ACHN (cell line): Measurements from ENCODE around the gene SGPL1.

ENCODE experiments used
- DNase-seq: peaks from one replicate; pipeline ENCODE4 v3.0.0-alpha.2; 2015
- in situ Hi-C: cut with HindIII; loops from 2 replicates; pipeline ENCODE4 v1.10.0; 2017; ENCODE audit warnings: low sequenced_read_pairs, low pct_ligation_motif_present, low pct_unique_long_range_greater_than_20kb

SGPL1 gene

DNA sequence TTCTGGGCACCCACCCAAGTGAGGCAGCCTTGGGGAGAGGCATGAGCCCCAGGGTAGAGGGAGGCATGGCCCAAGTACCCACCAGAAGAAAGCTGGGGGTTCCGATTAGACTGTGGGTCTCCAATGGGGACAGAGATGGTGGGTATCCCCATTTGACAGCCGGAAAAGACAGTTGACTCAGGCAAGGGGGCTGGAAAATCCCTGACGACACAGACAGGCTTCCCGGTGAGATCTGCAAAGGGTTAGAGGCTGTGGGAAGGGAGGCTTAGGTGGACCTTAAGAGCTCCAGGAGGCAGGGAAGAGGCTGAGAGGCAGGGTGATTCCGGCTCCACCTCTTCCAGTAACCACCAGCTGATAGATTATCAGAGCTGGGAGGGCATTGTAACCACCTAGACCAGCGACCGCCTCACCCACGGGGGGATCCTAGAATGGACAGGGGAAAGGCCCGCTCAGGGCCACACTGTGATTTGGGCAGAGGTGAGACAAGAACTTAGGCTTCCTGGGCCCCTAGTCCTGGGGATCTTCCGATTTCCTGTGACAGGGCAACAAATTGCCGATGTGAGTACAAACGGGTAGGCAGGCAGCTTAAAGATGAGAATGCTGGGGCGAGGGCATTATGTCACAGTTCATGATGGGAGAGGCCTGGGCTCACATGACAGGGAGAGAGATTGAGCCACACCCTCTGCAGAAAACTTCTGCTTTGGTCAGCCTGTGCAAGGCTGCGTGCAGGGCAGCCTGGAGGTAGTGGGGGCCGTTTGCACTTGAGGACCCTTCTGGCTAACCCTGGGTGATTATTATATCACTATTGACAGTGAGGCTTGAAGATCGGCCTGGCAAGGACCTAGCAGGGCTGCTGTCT is 36.0 kb upstream of the SGPL1 start:
- no peak for DNase-seq
- in situ Hi-C loops = no loop called here

DNA sequence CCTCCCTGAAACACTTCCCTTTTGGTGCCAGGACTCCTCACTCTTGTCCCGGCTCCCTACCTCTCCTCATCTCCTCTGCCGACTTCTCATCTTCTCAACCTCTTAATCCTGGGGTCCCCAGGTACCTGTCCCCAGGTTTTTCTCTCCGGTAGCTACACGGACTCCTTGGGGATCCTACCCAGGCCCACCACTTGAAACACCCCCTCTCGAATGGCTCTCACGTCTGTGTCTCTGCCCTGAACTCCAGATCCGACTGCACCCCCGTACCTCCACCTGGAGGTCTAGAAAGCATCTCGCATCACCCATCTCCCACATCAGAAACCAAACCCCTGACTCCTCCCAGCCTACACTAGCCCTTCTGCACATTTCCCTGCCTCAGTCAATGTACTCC is 35.4 kb upstream of the SGPL1 start:
- no peak for DNase-seq
- in situ Hi-C loops = no loop called here

DNA sequence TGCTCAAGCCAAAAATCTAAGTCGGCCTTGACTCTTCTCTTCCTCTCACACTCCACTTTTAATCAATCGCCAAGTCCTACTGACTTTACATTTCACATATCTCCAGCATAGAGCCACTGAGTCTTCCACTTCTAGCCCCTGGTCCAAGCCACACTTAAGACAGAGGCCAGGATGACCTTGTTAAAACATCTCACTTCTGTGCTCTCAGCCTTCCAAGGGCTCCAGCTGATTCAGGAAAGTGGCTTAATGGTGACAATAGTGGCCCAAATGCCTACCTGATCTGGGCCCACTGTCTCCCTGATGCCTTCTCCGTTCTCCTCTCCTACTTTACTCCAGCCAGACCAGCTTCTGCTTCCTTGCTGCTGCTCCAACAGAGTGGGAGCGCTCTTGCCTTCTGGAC is 35.0 kb upstream of the SGPL1 start:
- in situ Hi-C loops = no loop called here
- no peak for DNase-seq

DNA sequence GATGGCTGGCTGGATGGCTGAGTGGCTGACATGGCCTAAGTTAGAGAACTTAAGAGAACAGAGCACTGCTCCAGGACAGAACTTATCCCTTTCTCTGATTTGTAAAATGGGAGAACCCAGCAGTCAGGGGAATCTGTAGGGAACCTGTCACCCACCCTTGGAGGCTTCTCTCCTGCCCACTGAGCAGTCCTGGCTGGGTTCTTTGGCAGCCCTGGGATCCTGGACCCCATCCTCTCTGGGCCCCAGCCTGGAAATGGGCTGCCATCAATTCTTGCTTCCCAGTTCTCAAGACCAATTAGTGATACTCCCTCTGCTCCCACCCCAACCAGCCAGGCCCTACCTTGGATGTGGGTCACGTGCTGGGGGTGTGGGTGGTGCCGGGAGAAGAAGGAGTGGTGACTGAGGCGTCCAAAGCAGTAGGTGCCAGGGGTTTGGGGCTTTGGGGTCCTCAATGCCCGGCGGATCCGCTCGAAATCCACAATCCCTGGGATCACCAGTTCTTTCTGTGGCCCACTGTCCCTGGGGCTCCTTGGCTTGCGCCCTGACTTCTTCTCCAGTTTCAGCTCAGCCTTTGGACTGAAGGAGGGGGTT is 34.2 kb upstream of the SGPL1 start:
- in situ Hi-C loops = no loop called here
- DNase-seq = no peak

DNA sequence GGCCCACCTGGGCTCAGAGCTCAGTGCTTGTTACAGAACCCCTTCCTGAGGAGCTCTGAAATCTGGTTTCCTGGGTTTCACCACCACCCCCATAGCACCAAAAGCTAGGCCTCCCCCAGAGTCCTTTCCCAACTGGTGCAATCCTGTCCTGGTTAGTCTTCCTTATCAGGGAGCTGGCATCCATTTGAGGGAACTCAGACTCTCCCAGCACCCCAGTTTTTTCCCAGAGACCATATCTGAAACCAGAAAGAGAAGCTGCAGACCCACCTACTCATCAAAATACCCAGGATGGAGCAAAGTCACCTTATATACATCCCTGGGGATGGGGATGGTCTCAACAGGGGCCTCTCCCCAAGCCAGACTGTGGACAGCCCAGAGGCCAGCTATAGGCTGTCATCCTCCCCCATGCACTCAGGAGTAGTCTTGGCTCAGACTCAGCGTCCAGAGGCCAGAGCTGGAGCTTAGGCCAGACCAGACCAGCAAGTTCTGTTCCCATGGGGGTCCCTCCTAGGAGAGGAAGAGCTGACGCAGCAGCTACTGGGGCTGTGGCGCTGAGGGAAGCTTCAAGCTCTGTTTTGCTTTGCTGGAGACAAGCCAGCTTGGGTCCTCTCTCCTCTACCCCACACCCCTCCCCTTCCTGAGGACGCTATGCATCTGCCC is 33.5 kb upstream of the SGPL1 start:
- no peak for DNase-seq
- in situ Hi-C loops = no loop called here

DNA sequence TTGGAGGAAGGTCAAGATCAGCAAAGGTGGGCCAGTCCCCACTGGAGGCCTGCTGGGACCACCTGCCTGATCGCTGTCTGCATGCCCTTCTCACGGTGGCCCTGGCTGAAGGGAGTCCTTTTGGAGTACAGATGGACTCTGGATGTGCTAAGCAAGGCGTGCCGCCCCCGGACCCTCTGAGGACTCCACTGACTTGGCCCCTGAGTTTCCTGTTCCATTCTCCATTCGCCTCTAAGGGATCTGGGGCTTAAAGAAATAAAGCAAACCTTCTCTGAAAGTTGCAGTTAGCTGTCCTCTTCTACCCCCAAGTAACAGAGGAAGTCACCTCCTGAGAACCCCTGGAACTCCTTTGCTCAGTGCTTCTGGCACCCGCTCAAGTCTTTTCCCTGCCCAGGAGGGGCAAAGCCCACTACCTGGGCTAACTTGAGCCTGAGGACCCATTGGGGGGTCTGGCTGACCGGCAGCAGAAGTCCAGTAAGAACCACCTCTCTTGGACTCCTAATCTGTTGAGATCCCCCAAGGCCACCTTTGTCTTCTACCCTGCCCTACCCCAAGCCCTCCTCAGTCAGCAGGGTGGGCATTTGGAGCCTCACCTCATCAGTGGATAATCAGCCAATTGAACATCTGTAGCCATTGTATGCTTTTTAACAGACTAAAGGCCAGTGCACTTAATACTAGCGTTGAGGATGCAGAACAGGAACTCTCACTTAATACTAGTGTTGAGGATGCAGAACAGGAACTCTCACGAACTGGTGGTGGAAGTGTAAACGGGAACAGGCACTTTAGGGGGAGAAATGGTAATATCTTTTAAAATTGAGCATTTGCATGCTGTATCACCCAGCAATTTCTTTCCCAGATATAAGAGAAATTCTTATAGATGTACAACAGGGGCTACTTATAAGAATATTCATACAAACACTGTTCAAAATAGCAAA is 32.7 kb upstream of the SGPL1 start:
- no peak for DNase-seq
- in situ Hi-C loops = no loop called here

DNA sequence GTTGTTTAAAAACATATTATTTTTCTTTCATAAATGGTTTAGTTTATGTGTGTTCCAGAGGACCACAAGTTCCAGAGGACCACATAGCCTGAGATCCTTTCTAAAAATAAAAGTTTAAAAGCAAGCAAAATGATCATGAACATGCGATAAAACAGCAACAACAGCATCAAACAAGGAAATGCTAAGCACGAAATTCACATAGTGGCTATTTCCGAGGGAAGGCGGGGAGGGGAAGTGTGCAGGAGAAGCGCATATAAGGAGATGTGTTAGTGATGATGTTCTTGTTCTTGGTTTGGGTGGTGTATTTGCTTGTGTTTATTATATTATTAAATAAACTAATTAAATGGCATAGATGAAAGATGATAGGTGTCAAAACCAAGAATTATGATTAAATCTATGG is 31.7 kb upstream of the SGPL1 start:
- no peak for DNase-seq
- in situ Hi-C loops = no loop called here

DNA sequence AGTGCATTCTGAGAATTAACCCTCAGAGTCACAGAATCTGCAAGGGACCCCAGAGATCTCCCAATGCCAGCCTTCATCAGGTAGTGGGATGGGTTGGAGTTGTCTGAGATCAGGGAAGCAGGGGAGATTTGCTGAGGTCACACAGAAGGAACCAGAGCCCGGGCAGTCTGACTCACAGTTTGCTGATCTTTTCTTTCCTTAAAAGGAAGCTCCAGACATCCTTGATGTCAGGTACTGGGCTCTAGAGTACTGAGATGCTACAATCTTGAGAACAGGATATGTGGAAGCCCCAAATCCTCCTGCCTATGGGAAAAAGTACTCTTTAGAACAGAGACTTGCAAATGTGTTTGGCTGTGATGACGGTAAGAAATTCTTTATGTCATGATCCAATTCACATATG is 31.3 kb upstream of the SGPL1 start:
- in situ Hi-C loops = no loop called here
- DNase-seq = no peak

DNA sequence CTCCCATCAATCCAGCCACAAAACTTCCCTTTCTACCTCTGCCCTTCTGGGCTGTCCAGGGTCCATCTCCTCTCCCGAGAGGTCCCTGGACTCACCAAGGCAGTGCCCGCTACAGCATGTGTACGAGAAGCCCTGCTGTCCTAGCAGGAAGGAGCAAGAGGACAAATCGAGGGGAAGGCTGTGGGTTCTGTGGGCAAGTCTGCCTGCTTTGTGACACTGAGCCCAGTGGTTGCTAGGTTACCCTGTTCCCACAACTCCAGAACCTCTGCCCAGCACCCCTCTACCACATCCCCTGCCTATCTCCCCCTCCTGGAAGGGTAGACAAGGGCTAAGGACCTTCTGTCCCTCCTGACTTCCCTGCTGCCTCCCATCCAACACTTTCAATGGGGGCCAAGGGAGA is 30.6 kb upstream of the SGPL1 start, which contains the start of gene TBATA:
TSS of gene TBATA (minus strand) at position 188 of the 400 bp plus-strand sequence. CDS start 1,998 bp downstream, outside the sequence.
- in situ Hi-C loops = no loop called here
- DNase-seq = no peak

DNA sequence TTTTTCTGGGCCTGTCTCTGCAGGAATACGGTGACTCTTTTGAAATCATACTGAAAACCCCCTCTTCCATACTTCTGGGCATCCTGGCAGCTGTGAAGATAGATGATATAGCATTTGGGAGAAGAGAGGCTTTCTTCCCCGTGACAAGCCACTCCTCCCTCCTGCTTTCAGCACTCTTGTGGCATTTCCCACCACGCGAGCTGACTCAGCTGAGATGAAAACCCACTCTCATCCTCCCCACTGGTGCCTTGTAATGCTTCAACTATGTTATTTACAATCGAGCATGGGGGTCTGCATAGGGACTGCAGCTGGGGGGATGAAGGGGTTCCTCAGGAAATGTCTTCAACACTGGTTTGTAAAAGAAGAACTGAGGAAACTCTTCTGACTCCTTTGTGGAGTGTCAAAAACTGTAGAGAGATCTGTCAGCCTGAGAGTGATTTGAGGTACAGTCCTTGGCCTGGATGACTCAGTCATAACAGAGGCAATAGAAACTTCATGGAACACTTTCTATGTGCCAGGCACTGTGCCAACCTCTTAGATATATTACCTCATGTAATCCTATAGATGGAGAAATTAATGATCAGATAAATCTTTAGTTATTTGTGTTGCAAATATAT is 28.8 kb upstream of the SGPL1 start:
- DNase-seq = no peak
- in situ Hi-C loops = no loop called here

DNA sequence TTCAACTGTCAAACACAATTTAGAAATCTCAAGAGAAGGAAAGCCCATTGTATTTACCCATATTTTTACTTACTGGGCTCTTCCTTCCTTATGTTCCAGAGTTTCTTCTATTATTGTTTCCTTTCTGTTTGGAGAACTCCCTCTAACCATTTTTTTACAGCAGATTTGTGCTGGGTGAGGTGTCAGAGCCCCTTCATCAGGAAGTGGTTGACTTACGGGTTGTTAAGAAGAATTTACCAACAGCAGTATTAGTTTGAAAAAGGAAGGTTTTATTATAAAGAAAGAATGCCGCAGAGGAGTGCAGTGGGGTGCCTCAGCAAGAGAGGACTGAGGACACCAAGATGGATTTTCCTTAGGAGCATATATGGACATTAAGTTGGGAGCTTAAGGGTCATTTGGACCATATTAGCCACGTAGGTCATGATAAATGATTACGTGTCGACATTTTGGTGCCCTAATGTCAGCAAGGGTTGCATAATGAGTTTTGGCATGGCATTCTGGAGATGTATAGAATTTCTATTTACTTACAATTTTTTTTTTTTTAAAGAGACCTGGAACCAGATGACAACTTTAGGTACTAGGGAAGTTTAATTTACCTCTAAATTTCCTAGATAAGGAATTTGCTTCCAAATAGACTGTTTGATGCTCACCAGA is 24.2 kb upstream of the SGPL1 start:
- in situ Hi-C loops = no loop called here
- DNase-seq = no peak

DNA sequence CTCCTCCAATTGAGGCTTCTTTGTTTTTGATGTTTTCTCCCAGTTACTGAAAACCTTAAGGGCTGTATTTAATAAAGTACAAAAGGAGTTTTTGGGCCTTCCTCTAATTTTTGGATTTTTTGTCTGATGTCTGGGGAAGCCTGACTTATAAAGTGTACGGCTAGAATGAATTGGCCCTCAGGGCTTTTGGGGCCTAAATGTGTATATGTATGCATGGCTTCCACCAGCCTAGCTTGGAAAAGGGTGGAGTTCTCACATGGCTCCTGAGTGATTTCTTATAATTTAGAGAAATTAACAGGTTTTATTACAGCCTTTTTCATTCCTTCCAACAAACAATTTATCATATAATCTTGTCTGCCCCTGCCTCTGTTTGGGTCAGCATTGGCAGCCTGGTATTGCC is 20.1 kb upstream of the SGPL1 start:
- DNase-seq = no peak
- in situ Hi-C loops = no loop called here

DNA sequence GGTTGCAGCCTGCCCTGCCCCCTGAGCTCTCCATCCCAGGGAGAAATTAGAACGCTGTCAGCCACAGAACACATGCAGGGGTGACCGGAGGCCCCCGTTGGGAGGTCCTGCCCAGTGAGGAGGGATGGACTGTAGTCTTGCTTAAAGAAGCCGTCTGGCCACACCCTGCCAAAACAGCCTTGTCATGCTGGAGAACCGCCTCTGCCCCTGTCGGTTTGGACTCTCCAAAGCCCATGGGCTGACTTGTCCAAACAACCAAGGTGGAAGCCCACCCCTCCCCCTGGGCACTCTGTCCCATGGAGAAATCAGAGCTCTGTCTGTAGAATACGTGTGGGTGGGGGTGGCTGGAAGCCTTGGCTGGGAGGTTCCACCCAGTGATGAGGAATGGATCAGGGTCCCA is 17.9 kb upstream of the SGPL1 start:
- no peak for DNase-seq
- in situ Hi-C loops = no loop called here

DNA sequence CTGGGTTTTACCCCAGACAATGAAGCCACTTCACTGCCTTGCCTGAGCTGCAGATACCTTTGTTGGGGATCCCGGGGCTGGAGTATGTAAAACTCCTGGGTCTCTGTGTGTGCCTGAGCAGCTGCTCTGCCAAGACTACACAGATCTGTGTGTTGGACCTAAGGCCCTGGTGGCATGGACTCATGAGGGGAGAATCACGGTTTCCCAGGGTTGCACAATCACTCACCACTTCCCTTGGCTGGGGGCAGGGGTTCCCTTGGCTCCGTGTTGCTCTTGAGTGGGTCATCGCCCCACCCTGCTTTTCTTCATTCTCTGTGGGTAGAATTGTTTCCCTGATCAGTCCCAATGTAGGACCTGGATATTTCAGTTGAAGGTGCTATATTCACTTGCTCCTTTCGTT is 16.6 kb upstream of the SGPL1 start:
- DNase-seq = no peak
- in situ Hi-C loops = no loop called here

DNA sequence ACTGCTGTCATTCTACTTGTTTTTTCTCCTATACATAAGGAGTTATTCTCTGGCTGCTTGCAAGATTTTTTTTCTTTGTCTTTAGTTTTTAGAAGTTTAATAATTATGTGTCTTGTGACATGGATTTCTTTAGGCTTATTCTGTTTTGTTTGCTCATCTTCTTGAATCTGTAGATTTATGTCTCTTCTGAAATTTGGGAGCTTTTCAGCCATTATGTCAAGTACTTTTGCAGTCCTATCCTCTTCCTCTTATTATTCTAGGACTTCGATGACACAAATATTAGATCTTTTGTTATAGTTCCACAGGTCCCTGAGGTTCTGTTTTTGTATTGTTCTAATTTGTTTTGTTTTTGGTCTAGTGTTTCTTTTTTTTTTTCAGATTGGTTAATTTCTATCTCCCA is 13.9 kb upstream of the SGPL1 start:
- no peak for DNase-seq

DNA sequence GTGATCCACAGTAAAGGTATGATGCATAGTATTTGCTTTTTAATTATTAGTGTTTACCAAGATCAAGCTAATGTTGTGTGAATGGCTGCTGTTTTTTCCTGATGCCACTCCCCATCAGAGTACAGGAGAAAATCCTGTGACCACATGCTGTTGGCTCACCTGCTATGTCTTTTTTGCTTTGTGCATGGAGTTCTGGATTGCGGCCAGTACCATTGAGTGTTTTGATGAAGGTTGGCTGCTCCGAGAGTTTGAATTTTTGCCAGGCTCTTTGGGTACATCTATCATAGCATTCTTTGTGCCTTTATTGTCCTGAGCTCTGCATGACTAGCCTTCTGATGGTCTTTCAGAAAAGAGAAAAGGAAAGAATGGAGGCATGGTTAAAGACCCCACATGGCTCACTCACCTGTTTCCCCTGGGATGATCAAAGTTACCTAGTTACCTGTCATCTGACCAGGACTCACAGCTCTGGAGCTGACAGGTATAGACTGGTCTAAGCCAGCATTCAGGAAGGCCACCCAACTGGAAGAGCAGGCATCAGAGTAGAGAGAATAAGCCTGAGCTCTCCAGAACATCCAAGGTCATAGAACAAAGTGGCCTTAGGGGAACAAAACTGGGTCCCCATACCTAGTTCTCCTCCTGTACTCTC is 11.8 kb upstream of the SGPL1 start:
- DNase-seq = no peak
- in situ Hi-C loops = no loop called here

More for the DNA sequence above, 13.9 kb upstream of the SGPL1 start:
- in situ Hi-C loops = no loop called here

DNA sequence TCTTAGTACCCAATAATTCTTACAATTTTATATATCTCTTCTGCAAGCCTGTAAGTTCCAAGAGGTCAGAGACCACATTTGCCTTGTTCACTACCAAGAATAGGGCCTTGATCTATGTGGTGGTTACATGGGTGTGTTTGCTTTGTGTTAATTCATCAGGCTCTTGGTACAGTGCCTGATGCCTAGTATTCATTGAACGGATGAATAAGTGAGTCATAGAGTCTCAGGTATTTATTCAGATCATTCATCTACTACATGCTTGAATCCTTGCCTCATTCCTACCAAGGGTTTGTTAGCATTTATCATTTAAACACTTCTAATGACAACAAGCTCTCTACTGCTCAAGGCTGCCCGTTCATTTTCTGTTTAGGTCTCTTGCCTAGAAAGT is 11.3 kb upstream of the SGPL1 start:
- no peak for DNase-seq
- in situ Hi-C loops = no loop called here
